ENCODE measurements around the gene TMEM247. TPM values are rescaled to one million over a fixed set of nuclear protein-coding genes. Genes with fewer than 3 reads are reported as not detected.
"Not testable (repeated sequence)": the region's sequence is repeated elsewhere in the genome, so short reads cannot be mapped to it uniquely, and the experiment has no call there.

The TMEM247 gene
- total RNA-seq, 1 experiment from 2014 or later = not detected

DNA sequence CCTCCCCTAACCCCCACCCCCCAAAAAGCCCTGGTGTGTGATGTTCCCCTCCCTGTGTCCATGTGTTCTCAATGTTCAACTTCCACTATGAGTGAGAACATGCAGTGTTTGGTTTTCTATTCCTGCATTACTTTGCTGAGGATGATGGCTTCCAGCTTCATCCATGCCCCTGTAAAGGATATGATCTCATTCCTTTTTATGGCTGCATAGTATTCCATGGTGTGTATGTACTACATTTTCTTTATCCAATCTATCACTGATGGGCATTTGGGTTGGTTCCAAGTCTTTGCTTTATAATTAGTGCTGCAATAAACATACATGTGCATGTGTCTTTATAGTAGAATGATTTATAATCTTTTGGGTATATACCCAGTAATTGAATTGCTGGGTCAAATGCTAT is 43.0 kb downstream of the TMEM247 start:
- H3K9me3 Mint-ChIP-seq; CTCF ChIA-PET; H3K27ac Mint-ChIP-seq; ATAC-seq; H3K4me3 Mint-ChIP-seq; H3K4me1 Mint-ChIP-seq; H3K27me3 Mint-ChIP-seq (ENCODE audit: low read depth); DNase-seq (ENCODE audit: low spot score); POLR2A ChIA-PET; H3K36me3 Mint-ChIP-seq: not testable (repeated sequence)

DNA sequence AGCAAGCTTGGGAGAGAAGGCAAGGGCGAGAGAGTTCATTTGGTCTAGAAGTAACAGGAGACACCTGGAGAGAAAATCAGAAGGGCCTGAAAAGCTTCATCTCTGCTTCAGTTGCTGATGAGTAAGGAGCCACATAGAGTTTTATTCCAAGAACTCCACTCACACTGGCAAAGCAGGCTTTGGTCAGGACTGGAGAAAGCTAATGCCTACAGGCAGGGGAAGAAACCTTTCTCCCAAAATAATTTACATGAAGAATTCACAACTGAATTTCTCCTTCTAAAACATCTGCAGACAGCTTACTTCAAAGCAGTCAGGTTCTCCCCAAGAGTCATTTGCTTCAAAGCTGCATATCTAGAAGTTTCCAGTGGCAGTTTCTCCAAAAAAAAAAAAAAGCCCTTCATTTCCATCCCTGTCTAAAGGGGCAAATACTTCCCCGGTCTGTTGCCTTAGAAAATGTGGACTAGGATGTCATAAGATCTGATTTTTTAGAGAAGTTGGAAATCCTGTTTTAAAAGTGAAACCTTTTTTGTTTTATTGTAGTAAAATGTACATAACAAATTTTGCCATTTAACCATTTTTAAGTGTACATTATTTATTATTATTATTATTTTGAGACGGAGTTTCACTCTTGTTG is 46.3 kb downstream of the TMEM247 start:
- Mint-ChIP-seq H3K27me3 (ENCODE audit: low read depth) (peaks cover 4% of the 10 kb centered on the region), H3K27ac (no peak overlapping the region), H3K9me3 (peaks cover 10% of the 10 kb centered on the region), H3K4me1 (0 out of 2 replicates have a peak, but pooled peaks cover 3% of the 10 kb centered on the region), H3K36me3 (no peaks in the 10 kb centered on the region), H3K4me3 (no peak overlapping the region)
- no peak for ATAC-seq
- TF ChIP-seq ELF4 (CRISPR knock-in tag; IDR thresholded peaks at IDR 0.05; ENCODE audit: low read depth) (no peak), JAZF1 (CRISPR knock-in tag; IDR thresholded peaks at IDR 0.05) (no peak), ZNF425 (CRISPR knock-in tag; conservative IDR thresholded peaks at IDR 0.05) (no peak), NFATC4 (CRISPR knock-in tag; IDR thresholded peaks at IDR 0.05) (no peak), ZNF138 (CRISPR knock-in tag; conservative IDR thresholded peaks at IDR 0.05) (no peak), IRF2 (CRISPR knock-in tag; IDR thresholded peaks at IDR 0.05; ENCODE audit: borderline replicate concordance, low read depth) (no peak)
- TF ChIP-seq, protein P1, sequence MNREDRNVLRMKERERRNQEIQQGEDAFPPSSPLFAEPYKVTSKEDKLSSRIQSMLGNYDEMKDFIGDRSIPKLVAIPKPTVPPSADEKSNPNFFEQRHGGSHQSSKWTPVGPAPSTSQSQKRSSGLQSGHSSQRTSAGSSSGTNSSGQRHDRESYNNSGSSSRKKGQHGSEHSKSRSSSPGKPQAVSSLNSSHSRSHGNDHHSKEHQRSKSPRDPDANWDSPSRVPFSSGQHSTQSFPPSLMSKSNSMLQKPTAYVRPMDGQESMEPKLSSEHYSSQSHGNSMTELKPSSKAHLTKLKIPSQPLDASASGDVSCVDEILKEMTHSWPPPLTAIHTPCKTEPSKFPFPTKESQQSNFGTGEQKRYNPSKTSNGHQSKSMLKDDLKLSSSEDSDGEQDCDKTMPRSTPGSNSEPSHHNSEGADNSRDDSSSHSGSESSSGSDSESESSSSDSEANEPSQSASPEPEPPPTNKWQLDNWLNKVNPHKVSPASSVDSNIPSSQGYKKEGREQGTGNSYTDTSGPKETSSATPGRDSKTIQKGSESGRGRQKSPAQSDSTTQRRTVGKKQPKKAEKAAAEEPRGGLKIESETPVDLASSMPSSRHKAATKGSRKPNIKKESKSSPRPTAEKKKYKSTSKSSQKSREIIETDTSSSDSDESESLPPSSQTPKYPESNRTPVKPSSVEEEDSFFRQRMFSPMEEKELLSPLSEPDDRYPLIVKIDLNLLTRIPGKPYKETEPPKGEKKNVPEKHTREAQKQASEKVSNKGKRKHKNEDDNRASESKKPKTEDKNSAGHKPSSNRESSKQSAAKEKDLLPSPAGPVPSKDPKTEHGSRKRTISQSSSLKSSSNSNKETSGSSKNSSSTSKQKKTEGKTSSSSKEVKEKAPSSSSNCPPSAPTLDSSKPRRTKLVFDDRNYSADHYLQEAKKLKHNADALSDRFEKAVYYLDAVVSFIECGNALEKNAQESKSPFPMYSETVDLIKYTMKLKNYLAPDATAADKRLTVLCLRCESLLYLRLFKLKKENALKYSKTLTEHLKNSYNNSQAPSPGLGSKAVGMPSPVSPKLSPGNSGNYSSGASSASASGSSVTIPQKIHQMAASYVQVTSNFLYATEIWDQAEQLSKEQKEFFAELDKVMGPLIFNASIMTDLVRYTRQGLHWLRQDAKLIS (CRISPR knock-in tag; IDR thresholded peaks at IDR 0.05; ENCODE audit: borderline replicate concordance) = no peak
- TF ChIP-seq, protein P2, sequence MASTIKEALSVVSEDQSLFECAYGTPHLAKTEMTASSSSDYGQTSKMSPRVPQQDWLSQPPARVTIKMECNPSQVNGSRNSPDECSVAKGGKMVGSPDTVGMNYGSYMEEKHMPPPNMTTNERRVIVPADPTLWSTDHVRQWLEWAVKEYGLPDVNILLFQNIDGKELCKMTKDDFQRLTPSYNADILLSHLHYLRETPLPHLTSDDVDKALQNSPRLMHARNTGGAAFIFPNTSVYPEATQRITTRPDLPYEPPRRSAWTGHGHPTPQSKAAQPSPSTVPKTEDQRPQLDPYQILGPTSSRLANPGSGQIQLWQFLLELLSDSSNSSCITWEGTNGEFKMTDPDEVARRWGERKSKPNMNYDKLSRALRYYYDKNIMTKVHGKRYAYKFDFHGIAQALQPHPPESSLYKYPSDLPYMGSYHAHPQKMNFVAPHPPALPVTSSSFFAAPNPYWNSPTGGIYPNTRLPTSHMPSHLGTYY (CRISPR knock-in tag; IDR thresholded peaks at IDR 0.05) = no peak
- TF ChIP-seq, protein P3, sequence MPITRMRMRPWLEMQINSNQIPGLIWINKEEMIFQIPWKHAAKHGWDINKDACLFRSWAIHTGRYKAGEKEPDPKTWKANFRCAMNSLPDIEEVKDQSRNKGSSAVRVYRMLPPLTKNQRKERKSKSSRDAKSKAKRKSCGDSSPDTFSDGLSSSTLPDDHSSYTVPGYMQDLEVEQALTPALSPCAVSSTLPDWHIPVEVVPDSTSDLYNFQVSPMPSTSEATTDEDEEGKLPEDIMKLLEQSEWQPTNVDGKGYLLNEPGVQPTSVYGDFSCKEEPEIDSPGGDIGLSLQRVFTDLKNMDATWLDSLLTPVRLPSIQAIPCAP (CRISPR knock-in tag; IDR thresholded peaks at IDR 0.05) = no peak
- CTCF ChIA-PET = interaction anchor here (1.0 kb wide), 1 partner anchor 30 kb away, joined by 4 read pairs; no protein-coding TSS in a partner anchor
- DNase-seq (ENCODE audit: low spot score) = no peak
- POLR2A ChIA-PET = no interaction called here

- ATAC-seq (no peak), DNase-seq (ENCODE audit: low spot score) (no peak)
- no peaks in the 10 kb centered on the region for H3K9me3 Mint-ChIP-seq
- H3K4me1 Mint-ChIP-seq = 0 out of 2 replicates have a peak, but pooled peaks cover 3% of the 10 kb centered on the region
- H3K4me3 Mint-ChIP-seq = no peak overlapping the region
- POLR2A ChIA-PET = no interaction called here
- TF ChIP-seq SP1 (CRISPR knock-in tag; conservative IDR thresholded peaks at IDR 0.05) = no peak
- TF ChIP-seq PRDM15 (CRISPR knock-in tag; IDR thresholded peaks at IDR 0.05) = no peak
- no peak for TF ChIP-seq ATF2 (CRISPR knock-in tag; IDR thresholded peaks at IDR 0.05; ENCODE audit: borderline replicate concordance, low read depth)
- H3K27ac Mint-ChIP-seq = no peak overlapping the region
- H3K36me3 Mint-ChIP-seq = no peaks in the 10 kb centered on the region
- peaks cover 4% of the 10 kb centered on the region for H3K27me3 Mint-ChIP-seq (ENCODE audit: low read depth)
- CTCF ChIA-PET = no interaction called here
Observed at GRCh38 chr2:46528880-46529279, 49.5 kb downstream of the TMEM247 start.

Measured in WTC11 (cell line).